ENCODE measurements around the gene EHF.

GRCh38 chr11:34647131-34647530 lies 26.2 kb downstream of the EHF start:
- no peak for TF ChIP-seq YY1 (tag by site-specific recombination; IDR thresholded peaks at IDR 0.05)
- no peak for TF ChIP-seq ZNF555 (tag by site-specific recombination; conservative IDR thresholded peaks at IDR 0.05)
- no peak for TF ChIP-seq ZBTB21 (tag by site-specific recombination; IDR thresholded peaks at IDR 0.05)
- TF ChIP-seq OSR2 (tag by site-specific recombination; IDR thresholded peaks at IDR 0.05), result no peak
- no peak for TF ChIP-seq CTCF (tag by site-specific recombination; IDR thresholded peaks at IDR 0.05)
- TF ChIP-seq ZNF114 (tag by site-specific recombination; IDR thresholded peaks at IDR 0.05), result no peak
- no peak for TF ChIP-seq ZNF785 (tag by site-specific recombination; IDR thresholded peaks at IDR 0.05)
- no peak for TF ChIP-seq RBAK (tag by site-specific recombination; IDR thresholded peaks at IDR 0.05)
- TF ChIP-seq ZBTB44 (tag by site-specific recombination; IDR thresholded peaks at IDR 0.05), result no peak
- TF ChIP-seq ZNF24 (tag by site-specific recombination; IDR thresholded peaks at IDR 0.05), result no peak
